GF-D8 (cell line): Measurements from ENCODE around the gene PARD6B.
A peak's percentile ranks its signal among the peaks of the same experiment; 100 is the strongest.
"Not testable (repeated sequence)": the region's sequence is repeated elsewhere in the genome, so short reads cannot be mapped to it uniquely, and the experiment has no call there.

ENCODE experiments used
- DNase-seq: peaks from one replicate; lab custom pipeline; 2025; lab: John Stamatoyannopoulos, UW

The PARD6B gene

DNA sequence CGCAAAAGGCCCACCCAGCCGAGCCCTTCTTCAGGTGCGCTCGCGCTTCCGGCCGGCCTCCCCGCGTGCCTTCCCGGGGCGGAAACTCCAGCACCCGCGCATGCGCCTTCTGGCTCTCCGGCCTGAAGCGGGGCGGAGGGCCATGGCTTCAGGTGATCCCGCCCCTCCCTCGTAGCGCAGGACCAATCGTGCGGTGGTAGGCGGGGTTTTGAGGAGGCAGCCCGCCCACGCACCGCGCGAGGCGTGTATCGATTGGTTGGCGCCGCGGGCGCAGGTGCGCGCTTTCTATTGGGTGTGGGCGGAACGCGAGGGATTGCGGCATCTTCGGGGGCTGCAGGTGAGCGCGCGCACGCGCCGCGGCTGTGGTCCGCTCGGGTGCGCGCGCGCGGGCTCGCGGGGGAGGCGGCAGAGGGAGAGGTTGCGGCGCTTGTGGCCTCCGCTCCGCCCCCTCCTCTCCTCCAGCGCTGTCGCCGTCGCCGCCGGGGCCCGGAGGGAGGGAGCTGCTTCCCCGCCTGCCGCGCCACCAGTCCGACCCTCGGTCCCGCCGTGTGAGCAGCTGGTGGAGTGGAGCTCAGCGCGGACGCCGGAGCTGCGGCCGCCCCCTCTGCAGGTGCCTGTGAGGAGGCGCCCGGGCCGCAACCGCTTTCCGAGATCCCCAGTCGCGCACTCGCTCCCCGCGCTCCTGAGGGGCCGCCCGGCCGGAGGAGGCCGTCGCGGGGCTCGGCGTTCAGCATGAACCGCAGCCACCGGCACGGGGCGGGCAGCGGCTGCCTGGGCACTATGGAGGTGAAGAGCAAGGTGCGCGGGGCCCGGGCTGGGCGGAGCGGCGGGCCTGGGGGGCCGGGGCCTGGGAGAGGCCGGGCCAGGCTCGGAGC, at the start of gene PARD6B:
TSS of gene PARD6B (plus strand) at position 526 of the 875 bp plus-strand sequence. CDS start at position 733, 207 bp downstream.
- DNase-seq: peak; percentile 90

GRCh38 chr20:50682065-50682464, 49.3 kb upstream of the PARD6B start:
- DNase-seq: no peak

- DNase-seq: no peak
Observed at GRCh38 chr20:50682947-50683530, 48.3 kb upstream of the PARD6B start.

DNA sequence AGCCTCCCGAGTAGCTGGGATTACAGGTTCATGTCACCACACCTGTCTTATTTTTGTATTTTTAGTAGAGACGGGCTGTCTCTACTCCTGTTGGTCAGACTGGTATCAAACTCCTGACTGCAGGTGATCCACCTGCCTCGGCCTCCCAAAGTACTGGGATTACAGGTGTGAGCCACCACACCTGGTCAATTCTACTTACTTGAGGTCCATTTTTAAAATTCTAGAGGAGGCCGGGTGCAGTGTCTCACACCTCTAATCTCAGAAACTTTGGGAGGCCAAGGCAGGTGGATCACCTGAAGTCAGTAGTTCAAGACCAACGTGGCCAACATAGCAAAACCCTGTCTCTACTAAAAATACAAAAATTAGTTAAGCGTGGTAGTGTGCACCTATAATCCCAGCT, 47.8 kb upstream of the PARD6B start:
- no peak for DNase-seq

DNA sequence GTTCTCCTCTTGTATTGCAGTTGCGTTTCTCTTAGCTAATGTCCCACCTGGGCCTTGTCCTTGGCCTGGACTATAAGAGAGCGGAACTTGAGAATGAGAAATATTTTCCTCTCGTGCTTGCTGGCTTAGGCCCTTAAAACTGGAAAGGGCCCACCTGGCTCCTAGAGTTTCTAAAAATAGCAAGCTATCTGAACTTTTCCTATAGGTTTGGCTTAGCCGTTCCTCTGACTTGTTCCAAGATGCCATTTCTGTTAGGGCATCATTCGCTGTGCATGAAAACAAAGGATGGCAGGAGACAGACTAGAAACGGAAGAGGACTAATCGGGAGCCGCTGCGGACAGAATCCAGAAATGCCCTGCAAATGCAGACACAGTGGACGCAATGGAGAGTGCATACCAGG, 44.6 kb upstream of the PARD6B start:
- no peak for DNase-seq

- DNase-seq: no peak
Observed at GRCh38 chr20:50688256-50688975, 43.0 kb upstream of the PARD6B start.

GRCh38 chr20:50689864-50690649, 41.3 kb upstream of the PARD6B start:
- no peak for DNase-seq

DNA sequence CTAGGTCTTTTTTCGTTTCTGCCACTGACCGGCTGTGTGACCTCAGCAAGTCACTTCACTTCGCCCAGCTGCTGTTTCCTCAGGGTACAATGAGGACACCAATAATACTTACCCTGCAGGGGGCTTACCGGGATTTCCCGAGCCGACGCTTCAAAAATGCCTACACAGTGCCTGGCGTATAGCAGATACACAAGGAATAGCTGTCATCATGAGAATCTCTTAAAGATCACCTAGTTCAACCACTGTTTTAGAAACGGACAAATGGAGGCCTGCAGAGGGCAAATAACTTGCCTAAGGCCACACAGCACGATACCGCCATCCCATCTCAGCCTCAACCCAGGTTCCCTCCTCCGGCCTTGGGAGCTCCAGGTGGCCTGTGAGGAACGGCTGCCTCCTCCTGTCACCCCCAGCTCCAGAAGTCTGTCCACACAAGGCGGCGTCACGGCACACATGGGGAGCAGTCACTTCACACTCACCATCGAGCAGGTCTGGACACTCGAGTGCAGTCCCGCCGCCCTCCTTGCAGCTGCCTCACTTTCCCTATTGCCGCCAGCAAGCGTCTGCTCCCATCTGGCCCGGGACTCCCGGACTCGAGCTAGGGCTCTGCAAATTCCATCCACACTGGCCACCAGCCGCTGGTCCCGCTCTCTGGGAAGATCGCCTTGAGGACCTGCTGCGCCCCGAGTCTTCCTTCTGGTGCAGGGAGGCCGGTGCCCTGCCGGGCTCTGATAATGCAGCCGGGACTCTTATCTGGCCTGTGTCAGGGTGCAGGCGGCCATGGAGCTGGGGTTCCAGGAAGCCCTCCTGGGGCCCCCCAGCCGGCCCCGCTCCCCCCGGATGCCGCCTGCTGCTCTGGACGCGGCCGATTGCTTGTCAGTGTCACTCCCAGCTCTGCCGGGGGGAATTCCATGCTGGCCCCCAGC, 40.5 kb upstream of the PARD6B start, which contains the start of gene RIPOR3:
TSS of gene RIPOR3 (minus strand) at position 893 of the 923 bp plus-strand sequence. CDS start at position 479, 414 bp downstream.
- DNase-seq: no peak

GRCh38 chr20:50691573-50692551, 39.5 kb upstream of the PARD6B start:
- DNase-seq: no peak

GRCh38 chr20:50692552-50692933, 38.8 kb upstream of the PARD6B start:
- no peak for DNase-seq

DNA sequence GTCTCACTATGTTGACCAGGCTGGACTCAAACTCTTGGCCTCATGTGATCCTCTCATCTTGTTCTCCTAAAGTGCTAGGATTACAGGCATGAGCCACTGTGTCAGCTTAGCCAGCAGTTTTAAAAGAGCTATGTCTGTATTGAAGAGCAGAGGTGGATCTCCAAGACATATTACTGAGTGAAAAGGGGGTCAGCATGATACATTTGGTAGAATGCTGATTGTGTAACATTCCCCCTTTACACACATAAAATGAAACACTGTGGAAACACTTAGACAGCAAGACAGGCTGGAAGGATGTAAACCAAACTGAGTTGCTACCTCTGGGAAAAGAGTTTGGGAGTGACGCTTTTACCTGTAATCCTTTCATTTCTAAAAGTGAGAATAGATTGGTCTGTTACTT, 38.4 kb upstream of the PARD6B start:
- DNase-seq: no peak

GRCh38 chr20:50694379-50695134, 36.8 kb upstream of the PARD6B start:
- no peak for DNase-seq

DNA sequence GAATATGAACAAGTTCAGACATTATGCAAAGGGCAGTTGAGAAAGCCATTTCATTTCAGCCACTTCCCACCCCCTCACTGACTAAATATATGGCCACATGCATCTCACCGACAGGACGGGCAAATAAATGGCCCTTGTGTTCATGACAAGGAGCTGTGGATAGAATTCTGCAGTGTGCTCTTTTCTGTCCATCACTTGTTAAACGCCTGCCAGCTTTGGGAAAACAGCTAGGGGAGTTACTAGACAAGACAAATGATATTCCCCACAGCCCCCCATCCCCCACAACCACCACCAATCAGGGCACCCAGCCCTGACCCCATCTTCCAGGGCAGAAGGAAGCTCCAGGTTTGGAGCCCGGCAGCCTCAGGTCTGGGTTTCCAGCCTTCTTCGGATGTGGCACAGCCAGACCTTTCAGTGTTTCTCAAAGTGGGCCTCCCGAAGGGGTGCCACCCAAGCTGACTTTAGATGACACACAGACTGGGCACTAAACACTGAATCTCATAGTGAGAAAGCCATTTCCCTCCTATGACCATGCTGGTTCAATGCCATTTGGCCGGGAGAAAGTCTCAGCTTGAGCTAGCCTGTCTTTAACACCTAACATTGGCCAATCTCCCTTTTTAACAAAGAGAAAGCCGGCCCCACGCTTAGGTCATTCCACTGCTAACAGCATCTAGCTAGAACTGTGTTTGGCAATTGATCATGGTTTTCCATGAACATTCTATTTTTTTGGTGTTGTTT, 36.1 kb upstream of the PARD6B start:
- DNase-seq: no peak

DNA sequence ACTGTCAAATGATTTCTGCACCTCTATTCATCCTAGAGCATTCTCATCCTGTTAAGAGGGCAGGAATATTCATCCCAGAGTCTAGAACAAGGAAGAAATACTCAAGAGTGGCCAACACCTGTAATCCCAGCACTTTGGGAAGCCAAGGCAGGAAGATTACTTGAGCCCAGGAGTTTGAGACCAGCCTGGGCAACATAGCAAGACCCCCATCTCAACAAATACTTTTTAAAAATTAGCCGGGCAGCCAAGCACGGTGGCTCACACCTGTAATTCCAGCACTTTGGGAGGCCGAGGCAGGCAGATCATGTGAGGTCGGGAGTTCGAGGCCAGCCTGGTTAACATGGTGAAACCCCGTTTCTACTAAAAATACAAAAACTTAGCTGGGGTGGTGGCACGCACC, 33.1 kb upstream of the PARD6B start:
- not testable (repeated sequence) for DNase-seq

DNA sequence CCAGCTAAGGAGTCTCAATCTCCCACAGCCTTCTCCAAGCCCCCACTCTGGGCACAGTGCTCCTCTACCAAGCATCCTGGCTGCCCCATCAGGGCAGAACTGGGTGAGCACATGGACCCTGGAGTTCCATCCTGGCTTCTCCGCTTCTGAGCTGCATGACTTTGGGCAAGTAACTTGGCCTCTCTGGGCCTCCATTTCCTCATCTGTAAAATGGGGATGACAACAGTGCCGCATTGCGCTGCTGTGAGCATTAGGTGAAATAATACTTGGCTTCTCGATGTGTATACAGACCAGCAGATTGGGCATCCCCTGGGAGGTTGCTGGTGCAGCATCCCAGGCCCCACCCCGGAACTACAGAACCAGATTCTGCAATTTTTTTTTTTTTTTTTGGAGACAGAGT, 31.7 kb upstream of the PARD6B start:
- DNase-seq: no peak

- no peak for DNase-seq
Observed at GRCh38 chr20:50701041-50701963, 30.1 kb upstream of the PARD6B start.
